22Rv1 (cell line): Measurements from ENCODE around the gene TMEM37.

Experiments
- CTCF ChIP-seq: fragments of 450-650 bp; IDR thresholded peaks from 2 replicates; pipeline ENCODE4 v1.5.1; 2017; ENCODE audit warnings: mild to moderate bottlenecking
- ZFX ChIP-seq: fragments of 450-650 bp; IDR thresholded peaks from 2 replicates; pipeline ENCODE4 v1.6.1; 2017; ENCODE audit warnings: antibody characterized with exemption, borderline replicate concordance

DNA sequence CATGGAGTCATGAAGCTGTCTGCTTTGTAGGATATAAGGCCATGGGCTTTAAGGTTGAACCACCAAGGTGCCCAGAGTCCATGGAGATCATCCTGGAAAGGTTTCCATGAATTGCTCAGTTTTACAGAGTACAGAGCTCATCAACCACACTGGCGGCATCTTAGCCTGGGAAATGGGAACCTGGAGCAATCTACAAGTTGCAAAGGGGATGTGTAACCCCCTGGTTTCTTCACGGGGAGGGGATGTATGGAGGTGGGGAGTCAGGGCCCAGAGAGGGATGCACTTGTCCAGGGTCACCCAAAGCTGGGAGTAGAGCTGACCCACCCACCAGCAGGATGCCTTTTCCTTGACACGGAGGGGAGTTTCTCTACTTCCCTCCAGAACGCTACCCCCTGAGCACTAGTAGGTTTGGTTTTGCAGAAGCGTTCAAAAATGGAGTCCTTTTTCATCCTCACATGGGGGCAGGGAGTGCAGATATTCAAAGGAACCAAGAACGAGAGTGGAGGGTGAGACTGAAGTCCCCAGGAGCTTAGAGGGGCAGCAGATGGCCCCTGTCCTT lies 7.2 kb downstream of the TMEM37 start:
- TF ChIP-seq ZFX (no peak), CTCF (no peak)
